ENCODE measurements around the gene TCF7L2. TPM values are rescaled to one million over a fixed set of nuclear protein-coding genes. Genes with fewer than 3 reads are reported as not detected.

Gene TCF7L2
- total RNA-seq, 1 donor from 2014 or later = 36.8 TPM

DNA sequence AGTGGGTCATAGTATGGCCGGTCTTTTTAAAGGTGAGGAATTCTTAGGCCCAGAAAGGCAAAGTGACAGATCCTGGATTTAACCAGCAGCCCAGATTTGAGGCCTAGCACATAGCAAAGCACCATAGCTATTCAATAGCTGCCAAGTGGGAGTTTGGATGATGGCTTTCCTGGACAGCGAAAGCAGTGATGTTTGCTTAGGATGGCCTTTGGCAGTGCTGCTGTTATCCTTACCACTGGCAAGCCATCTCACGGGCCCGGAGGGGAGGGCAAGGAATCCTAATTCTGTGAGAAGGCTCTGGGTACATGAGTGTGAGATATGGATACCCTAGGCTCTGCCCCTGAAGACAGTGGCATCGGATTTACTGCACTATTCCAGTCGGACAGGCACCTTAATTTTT lies 50.4 kb downstream of the TCF7L2 start:
- no peak for DNase-seq

DNA sequence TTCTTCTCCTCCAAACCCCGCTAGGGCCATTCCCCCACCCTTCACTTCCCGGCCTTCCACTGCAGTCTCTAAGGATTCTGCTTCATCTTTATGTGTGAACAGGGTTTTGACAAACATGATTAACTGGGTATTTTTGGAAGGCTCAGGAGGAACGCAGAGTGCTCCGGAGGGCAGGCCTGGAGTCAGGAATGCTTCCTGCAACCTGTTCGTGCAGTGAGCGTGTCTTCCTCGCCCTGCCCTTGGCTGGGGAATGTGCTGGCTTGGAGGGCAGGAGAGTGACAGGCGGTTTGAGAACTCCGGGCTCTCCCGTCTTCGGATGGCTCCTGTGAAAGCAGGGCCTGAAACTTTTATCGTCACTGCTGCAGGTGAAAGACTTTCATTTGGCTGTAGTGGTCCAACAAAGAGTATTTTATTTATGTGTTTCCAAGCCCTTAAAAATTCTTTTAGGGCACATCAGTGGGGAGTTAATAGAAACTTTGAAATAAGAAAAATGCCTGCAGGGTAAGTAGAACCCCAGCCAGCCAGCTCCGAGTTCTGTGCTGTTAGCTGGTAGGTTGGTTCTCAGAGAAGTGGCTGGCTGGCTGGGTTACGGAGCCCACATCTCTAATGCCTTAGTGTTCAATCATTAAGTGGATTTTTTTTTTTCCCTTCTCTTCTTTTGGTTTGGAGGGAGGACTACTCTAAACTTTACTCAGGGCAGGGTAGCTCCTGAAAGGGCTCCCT lies 51.0 kb downstream of the TCF7L2 start:
- DNase-seq = no peak

DNA sequence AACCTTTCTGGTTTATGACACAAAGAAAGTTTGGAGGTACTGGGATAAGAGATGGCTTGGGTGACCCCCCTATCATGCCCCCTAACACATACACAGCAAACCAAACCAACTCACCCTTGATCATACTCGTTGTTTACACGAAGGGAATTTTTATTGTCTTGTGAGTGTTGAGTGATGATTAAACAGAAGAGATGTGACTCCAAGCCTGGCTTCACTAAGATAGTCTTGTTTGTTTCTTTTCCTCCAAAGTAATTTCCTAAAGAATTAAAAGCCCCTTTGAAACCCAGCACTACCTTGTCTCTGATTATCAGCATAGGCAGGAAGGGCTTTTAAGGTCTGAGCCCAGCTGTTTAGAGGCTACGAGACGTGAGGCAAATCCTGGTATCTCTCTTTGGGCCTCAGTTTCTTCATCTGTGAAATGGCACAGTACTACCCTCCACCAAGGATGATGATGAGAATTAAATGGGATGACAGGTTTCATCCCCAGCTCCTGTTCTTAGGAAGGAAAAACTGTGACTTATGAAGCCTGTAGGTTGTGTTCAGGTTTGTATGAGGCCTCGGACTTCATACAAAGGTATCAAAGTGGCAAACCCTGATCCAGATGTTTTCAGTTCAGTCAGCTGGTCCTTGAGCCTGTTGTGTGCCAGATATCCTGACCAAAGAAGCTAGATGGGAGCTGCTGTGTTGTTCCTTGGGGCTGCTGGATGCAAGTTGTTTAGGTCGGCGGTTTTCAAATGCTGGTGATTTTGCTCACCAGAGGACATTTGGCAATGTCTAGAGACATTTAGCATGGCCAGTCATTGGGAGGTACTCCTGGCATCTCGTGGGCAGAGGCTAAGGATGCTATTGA lies 51.8 kb downstream of the TCF7L2 start:
- no peak for DNase-seq

GRCh38 chr10:113002449-113002777 lies 52.4 kb downstream of the TCF7L2 start:
- DNase-seq = no peak

- no peak for DNase-seq
These were observed 53.0 kb downstream of the TCF7L2 start for GRCh38 chr10:113003052-113003451.

DNA sequence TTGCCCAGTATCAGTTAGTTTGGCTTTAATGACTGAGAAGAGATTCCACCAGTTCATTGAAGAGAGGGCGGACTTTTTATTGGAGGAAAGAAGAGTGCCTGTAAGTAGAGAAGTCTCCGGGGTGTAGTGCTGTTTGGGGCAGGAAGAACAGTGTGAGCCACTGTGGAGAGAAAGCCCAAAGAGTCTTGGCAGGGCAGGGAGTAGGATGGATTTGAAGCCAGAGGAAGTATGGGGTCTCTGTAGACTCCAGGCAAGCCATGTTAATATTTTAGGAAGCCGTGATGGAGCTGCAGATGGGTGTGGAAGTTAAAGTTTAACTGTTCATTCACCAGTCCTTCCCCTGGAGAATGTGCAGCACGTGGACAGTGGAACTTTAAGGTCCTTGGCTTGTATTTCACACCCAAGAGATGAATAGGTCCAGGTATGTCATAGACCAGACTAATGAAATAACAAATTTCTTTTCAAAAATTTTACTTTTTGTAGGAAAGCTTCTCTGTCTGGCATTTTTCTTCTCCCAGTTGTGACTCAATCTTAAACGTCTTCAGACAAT lies 54.1 kb downstream of the TCF7L2 start:
- DNase-seq = no peak

- DNase-seq = no peak
These were observed 55.3 kb downstream of the TCF7L2 start for GRCh38 chr10:113005380-113005779.

- no peak for DNase-seq
These were observed 56.8 kb downstream of the TCF7L2 start for GRCh38 chr10:113006656-113007342.

DNA sequence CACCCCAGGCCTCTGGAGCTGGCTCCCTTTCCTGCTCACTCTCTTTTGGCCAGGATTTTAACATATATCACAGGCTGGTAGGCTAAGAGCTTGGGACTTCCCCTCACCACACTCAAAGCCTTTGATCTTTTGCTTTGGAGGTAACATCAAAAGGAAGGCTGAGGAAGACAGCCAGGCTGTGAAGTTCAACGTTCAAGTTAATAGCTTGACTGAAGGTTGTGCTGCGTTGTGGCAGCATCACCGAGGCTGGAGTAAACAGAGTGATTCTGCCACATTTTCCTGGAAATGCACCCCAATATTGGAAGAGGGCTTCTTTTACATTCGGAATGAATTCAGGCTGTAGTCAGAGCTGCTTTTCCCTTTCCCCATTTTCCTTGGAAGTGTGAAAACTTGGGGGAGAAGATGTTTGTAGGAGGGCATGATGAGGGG lies 57.3 kb downstream of the TCF7L2 start:
- DNase-seq = no peak

DNA sequence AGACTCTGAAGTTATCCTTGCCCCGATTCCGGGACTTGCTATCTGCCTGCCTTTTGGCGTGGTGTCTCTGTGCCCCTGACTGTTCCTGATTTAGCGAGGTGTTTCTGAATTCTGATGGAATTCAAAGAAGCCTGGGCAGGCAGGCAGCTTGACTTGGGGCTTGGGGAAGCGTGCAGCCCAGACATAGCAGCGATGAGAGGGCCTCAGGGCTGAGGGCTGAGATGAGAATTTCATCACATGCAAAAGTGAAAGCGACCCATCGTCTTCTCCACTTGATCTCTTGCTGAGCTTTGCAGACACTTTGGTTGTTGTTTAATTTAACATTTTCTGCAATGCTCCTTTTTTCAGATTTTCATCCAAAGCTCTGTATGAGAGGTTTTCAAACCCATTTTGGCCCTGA lies 57.8 kb downstream of the TCF7L2 start:
- DNase-seq = no peak

GRCh38 chr10:113011592-113012374 lies 61.7 kb downstream of the TCF7L2 start:
- no peak for DNase-seq

DNA sequence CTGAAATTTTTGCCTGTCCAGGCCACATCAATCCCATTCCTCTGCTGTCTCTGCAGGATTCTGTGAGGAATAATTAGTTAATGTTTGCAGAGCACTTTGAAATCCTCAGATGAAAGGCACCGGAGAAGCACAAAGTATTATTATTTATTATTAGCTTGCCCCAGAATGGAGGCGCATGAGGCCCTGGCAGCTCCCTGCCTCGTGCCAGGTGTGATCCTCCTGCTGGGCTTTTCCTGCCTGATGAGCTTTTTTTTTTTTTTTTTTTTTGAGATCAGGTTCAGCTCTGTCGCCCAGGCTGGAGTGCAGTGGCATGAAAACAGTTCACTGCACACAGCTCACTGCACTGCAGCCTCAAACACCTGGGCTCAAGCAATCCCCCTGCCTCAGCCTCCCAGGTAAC lies 65.2 kb downstream of the TCF7L2 start:
- DNase-seq = no peak

GRCh38 chr10:113017376-113017775 lies 67.3 kb downstream of the TCF7L2 start:
- no peak for DNase-seq

GRCh38 chr10:113018034-113018433 lies 68.0 kb downstream of the TCF7L2 start:
- no peak for DNase-seq

GRCh38 chr10:113019096-113019495 lies 69.0 kb downstream of the TCF7L2 start:
- DNase-seq = no peak

DNA sequence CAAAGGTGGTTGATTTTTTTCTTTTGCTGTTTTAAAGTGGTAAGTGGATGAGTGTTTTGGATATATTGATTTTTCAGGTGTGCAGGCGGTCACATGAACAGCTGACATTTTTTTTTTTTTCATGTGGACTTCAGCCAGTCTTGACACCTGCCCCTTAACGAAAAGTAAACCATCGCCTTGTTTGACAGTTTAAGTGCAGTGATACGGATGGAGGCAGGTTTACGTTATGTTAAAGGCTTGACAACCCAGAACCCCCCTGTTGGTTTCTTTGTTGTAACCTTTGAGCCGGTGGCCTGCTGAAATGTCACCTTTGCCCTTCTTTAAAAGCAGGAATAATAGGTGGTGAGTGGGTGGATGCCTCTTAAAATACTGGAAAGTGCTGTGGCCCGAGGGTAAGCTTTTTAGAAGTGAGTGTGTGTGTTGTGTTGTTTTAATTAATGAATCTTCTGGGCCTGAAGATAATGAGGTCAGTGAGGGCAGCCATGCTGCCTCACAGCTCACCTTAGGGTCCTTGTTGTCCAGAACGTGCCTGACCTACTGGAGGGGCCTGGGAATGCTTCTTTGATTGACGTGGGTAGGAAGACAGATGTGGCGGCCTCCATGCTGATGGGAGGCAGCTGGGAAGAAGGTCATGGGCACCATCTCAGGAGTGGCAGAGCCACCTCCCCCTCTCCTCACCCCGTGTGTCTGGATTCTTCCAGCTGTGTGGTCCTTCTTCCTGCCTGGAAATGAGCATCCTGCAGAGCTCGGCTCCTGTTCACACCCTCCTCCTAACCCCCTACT lies 69.8 kb downstream of the TCF7L2 start:
- DNase-seq = no peak

GRCh38 chr10:113020475-113020753 lies 70.4 kb downstream of the TCF7L2 start:
- DNase-seq = no peak

DNA sequence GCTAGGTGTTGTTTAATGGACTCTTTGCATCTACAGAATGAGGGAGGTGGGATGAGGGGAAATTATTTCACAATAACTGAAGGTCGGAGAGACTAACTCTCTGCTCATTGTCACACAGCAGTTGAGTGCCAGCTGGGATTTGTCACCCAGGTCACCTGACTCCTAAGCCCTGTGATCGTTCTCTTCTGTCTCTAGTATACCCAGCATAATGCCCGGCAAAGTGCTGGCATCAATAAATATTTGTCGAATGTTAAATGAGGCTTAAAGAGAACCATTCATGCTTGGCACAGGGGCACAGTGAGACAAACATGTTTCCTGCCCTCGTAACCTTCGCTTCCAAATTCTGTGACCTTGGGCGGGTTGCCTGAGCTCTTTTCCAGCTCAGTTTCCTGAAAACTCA lies 70.8 kb downstream of the TCF7L2 start:
- DNase-seq = no peak

GRCh38 chr10:113021268-113022040 lies 71.4 kb downstream of the TCF7L2 start:
- no peak for DNase-seq

- no peak for DNase-seq
These were observed 72.2 kb downstream of the TCF7L2 start for GRCh38 chr10:113022265-113022664.

DNA sequence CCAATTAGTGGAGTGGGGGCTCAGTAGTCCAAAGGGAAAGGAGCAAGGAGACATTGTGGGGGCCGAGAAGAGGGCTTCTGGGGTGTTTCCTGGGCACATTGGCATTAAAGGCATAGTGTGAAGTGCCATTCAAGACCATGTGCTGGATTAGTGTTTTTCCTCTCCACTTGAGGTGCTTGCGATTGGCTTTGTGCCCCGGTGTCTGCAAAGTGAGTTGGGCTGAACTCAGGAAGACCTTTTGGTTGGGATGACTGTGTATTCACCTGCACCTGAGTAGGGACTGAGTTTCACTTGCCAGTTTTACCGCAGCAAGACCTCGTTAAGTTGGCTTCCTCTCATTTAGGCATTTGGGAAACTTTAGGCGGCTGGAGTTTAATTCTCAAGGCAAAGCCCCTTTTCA lies 73.0 kb downstream of the TCF7L2 start:
- no peak for DNase-seq
